Right forelimb (tissue), 1 donor: ENCODE data around the gene ZNF140.
A peak's percentile ranks its signal among the peaks of the same experiment; 100 is the strongest.

Experiments used
- DNase-seq: peaks from one replicate; pipeline ENCODE4 v3.0.0-alpha.2; 2018

The ZNF140 gene

DNA sequence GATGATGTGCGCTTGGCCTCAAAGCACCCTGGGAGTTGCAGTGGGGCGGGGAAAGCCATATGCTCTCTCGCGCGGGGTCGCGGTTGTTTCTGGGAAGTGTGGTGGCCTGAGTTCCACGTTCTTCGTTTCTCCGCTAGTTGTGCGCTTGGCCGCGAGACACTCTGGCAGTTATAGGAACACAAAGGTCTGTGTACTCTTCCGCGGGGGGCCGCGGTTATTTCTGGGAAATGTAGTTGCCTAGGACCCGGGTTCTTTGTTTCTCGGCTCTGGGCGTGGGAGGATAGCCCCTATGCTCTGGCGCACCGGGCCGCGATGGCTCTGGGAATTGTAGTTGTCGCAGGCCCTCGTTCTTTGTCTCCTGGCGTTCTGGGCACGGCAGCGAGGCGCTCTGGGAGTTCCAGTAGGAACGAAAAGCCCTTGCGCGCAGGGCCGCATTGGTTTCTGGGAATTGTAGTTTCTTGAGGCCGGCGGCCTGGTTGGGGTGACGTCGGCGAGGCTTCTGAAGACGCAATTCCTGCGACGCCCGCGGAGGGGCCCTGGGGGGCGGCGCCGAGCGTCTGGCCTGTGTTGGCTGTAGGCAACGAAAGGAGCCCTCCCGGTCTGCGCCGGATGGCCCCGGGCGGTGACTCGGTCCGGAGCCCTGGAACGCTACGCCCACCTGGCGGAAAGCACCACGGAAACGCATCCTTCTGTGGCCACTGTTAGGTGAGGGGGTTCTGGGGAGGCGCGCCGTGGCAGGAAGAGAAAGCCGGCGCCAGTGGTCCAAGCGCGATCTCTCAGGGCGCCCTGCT is at the start of gene ZNF140:
TSS of gene ZNF140 (plus strand) at position 556 of the 791 bp plus-strand sequence. CDS start 398 bp downstream, outside the sequence.
- DNase-seq, result peak; percentile 96

DNA sequence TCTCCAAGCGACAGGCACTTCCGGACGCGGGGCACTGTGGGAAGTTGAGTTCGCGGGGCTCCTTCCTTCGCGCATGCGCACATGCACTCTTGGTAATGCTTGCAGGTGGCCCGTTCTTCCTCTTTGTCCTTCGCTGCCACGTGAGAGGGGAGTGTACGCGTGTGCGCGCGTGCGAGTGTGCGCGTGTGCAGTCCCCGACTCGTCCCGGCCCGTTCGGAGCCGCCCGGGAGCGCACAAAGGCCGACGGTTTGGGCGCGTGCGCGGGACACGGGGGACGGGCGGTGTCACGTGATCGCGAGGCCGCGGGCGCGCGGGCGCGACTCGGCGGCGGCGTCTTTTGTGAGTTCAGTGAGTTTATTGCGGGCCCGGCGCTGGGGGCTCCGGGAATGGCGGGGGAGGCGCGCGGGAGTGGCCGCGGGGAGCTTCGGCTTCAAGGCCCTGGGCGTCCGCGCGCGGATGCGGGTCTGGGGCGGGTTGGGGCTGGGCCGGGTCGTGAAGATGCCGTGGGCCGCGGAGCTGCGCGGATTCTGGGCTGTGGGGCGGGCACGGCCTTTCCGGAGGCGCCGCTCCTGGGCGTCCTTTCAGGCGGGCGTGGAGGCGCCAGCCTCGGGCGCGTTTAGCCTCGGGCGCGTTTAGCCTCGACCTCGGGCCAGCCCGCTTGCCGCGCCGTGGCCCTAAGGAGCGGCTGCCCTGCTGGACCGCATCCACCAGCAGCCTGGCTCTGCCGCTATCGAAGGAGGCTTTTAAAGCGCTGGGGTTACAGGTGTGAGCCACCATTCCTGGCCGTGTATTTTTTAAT is 43.3 kb upstream of the ZNF140 start, which contains the start of gene ZNF84:
TSS of gene ZNF84 (plus strand) at position 303 of the 799 bp plus-strand sequence. CDS start 3,959 bp downstream, outside the sequence.
- peak; percentile 96 for DNase-seq

DNA sequence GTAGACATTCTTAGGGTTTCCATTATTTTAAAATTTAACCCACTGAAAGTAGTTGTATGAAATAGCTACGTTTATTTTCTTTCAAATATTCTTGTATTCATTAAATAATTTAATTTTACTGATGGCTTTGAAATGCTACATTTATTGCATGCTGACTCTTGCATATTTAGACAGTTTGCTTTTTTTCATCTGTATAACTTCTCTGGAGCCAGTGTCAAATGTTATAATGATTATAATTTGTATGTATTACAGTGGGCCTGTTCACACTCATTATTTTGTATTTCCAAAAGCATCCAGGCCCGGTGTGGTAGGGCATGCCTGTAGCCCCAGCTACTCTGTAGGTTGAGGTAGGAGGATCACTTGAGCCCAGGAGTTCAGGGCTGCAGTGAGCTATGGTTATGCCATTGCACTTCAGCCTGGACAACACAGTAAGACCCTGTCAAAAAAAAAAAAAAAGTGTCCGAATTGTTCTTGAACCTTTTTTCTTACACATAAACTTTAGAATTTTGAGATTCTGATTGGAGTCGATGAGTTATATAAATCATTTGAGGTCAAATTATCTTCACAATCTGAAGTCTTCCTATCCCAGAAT is 42.5 kb upstream of the ZNF140 start:
- no peak for DNase-seq

DNA sequence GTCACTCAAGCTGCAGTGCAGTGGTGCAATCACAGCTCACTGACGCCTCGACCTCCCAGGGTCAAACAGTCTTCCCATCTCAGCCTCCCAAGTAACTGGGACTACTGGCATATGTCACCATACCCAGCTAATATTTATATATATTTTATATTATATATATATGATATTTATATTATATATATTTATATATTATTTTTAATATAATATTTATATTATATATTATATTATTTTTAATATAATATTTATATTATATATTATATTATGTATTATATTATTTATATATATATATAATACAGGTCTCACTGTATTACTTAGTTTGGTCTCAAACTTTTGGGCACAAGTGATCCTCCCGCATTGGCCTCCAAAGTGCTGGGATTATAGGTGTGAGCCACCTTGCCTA is 34.0 kb upstream of the ZNF140 start:
- DNase-seq, result no peak

DNA sequence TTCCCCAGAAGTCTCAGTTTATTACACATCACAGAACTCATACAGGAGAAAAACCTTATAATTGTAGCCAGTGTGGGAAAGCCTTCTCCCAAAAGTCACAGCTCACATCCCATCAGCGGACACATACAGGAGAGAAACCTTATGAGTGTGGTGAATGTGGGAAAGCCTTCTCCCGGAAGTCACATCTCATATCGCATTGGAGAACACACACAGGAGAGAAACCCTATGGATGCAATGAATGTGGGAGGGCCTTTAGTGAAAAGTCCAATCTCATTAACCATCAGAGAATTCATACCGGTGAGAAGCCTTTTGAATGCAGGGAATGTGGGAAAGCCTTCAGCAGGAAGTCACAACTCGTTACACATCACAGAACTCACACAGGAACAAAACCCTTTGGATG is 23.3 kb upstream of the ZNF140 start:
- no peak for DNase-seq

DNA sequence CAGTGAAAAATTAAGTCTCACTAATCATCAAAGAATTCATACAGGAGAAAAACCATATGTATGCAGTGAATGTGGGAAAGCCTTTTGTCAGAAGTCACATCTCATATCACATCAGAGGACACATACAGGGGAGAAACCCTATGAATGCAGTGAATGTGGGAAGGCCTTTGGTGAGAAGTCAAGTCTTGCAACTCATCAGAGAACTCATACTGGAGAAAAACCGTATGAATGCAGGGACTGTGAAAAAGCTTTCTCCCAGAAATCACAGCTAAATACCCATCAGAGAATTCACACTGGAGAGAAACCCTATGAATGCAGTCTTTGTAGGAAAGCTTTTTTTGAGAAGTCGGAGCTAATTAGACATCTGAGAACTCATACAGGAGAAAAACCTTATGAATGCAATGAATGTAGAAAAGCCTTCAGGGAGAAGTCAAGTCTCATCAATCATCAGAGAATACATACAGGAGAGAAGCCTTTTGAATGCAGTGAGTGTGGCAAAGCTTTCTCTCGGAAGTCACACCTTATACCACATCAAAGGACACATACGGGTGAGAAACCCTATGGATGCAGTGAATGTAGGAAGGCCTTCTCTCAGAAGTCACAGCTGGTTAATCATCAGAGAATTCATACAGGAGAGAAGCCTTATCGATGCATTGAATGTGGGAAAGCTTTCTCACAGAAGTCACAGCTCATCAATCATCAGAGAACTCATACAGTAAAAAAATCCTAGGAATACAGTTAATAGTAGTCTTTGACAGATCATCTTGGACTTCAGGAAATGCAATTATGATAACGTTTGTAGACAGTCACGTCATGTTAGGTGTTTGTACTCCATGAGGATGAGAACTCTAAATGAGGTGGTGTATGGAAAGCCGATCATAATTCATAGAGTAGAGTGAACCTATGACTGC is 22.3 kb upstream of the ZNF140 start:
- DNase-seq, result no peak

DNA sequence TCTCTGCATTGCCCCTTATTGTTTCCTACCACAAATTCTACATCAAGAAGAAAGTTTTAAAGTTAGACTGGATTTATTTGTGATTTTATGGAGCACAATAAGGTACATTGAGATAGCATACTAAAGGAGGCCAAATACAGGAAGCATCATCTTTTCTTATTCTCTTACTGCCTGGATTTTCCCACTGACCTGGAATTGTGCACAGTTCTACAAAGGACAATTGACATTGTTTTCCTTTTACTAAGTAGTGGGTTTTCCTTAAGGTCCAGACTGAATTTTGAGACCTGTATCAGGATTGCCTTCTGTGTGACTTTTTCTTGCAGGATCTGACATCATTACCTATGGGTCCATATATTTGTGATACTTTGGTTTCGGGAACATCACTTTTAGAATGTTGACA is 18.8 kb upstream of the ZNF140 start:
- no peak for DNase-seq

DNA sequence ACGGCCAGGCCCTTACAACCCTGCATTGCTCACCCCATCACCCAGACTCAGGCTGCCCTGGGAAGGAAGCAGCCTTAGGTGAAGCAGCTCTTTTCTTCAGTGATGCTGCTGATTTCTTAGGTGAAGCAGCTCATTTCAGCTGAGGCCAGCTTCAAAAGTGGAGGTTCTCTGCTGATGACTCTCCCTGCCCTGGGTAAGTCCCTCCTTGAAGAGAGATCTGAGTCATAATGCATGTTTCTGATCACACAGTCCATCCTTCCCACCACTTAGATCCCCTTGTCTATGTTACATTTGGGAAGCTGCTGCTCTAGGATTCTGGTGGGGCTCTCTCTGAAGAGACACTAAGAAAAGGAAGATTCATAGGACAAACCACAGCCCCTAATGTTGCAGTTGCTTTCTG is 17.2 kb upstream of the ZNF140 start:
- no peak for DNase-seq

DNA sequence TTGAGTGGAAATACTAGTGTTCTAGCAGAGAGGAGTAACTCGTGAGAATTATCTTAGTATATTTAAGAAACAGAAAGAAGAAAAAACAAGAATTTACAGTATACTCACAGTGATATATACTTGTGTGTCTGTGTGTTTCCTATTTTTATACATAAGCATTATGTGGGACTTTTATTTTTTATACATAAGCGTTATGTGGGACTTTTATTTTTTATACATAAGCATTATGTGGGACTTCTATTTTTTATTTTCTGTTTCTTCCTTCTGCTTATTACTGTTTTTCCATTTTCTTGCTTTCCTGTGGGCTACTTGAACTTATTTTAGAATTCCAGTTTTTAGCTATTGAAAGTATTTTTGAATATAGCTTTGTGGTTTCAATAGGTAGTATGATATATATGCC is 6.9 kb upstream of the ZNF140 start:
- DNase-seq, result no peak

DNA sequence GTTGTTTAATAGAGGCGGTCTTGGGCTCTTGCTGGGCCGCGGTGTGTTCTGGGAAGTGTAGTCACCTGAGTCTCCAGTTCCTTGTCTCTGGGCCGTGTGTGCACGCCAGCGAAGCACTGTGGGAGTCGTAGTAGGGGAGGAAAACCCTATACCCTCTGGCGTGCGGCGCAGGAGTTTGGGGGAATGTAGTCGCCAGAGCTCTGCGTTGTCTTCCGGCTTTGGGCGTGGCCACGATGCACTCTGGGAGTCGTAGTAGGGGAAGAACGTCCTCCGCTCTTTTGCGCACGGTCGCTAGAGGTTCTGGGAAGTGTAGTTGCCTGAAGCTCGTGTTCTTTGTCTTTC is 726 bp upstream of the ZNF140 start:
- no peak for DNase-seq

DNA sequence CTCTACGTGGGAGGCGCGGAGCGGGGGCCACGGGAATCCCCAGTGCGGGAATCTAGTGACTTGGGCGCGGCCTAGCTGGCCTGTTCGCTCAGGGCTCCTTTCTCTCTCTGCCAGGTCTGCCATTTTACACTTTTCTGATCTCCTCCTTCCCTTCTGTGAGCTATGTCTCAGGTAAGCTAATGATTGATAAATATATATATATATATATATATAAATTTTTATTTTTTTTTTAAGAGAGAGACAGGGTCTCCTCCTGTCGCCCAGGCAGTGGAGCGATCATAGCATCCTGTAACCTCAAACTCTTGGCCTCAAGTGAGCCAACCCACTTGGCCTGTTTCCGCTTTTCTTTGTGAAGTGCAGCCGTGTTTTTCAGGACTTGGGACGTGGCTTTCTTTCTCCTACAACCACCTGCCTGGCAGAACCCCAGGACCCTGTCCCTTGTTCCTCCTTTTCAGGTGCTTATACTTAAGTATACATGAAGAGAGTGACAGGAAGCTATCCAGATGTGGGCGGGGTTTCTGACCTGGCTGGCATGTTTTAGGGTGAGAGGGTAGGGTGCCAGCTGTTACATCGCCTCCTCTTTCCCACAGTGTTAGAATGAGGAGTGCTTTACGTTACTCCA is 547 bp downstream of the ZNF140 start:
- DNase-seq, result no peak

DNA sequence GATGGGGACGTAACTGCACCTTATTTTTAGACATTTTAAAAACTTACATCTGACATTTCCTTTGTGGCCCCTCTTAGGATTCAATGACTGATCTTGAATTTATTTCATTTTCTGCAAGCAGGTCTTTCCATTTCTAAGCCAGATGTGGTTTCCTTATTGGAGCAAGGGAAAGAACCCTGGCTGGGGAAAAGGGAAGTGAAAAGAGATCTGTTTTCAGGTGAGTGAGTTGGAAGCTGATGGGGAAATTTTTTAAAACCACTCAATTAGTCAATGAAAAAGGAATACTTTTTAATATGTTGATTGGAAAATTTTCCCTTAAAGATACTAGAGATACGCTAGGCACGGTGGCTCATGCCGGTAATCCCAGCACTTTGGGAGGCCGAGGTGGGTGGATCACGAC is 2.6 kb downstream of the ZNF140 start:
- no peak for DNase-seq

DNA sequence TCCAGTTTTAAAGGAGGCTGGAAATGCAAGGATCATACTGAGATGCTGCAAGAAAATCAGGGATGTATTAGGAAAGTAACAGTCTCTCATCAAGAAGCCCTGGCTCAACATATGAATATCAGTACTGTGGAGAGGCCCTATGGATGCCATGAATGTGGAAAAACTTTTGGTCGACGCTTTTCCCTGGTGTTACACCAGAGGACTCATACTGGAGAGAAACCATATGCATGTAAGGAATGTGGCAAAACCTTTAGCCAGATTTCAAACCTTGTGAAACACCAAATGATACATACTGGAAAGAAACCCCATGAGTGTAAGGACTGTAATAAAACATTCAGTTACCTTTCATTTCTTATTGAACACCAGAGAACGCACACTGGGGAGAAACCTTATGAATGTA is 24.9 kb downstream of the ZNF140 start:
- no peak for DNase-seq

DNA sequence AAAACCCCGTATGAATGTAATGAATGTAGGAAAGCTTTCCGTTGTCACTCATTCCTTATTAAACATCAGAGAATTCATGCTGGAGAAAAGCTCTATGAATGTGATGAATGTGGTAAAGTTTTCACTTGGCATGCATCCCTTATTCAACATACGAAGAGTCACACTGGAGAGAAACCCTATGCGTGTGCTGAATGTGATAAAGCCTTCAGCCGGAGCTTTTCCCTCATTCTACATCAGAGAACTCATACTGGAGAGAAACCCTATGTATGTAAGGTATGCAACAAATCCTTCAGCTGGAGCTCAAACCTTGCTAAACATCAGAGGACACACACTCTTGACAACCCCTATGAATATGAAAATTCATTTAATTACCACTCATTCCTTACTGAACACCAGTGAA is 25.5 kb downstream of the ZNF140 start:
- no peak for DNase-seq

DNA sequence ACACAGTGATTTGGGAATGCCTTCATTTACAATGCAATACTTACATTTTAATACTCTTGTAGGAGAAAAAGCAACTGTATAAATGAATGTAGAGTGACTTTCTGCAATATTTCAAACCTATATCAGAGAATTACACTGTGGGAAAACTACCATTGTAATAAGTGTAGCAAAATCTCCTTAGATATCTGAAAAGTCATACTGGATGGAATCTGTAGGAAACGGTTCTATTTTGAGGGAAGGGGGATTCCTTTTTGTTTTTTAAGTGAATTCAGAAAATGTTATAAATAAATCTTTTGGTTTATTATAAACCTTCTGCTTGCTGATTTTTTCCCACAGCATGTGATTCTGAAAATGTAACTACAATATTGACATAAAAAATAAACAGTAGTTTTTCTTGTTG is 26.4 kb downstream of the ZNF140 start:
- DNase-seq, result no peak

DNA sequence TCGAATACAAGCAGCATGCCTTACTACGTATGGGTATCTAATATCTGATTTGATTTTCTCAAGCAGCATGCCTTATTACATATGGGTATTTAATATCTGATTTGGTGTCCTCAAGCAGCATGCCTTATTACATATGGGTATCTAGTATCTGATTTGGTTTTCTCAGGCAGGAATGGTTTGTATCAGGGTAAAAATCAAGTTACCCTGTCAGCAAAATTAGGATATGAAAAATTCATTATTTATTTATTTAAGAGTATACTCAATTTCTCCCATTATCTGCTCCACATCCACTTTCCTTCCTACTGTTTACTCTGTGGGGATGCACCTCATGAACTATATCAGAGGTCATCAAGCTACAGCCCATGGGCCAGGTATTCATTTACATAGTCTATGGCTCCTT is 27.4 kb downstream of the ZNF140 start:
- DNase-seq, result no peak

DNA sequence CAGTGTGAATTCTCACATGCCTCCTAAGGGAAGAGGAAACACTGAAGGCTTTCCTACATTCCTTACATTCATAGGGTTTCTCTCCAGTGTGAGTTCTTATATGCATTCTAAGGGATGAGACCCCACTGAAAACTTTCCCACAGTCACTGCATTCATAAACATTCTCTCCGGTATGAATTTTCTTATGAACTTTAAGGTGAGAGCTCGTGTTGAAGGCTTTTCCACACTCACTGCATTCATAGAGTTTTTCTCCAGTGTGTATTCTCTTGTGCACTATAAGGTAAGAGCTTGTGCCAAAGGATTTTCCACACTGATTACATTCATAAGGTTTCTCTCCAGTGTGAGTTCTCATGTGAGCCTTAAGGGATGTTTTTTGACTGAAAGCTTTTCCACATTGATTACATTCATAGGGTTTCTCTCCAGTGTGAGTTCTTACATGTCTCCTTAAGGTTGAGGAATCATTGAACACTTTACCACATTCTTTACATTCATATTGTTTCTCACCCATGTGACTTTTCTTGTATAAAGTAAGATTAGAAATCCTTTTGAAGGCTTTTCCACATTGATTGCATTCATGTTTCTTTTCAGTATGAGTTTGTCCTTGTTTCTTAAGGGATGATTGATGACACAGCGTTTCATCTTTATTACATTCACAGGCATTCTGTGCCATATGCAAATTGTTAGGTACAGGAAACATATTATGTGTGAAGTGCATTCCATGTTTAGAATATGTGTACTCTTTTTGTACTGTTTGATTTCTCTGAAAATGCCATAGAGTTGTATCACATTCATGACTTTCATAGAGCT is 39.9 kb downstream of the ZNF140 start:
- DNase-seq, result no peak

DNA sequence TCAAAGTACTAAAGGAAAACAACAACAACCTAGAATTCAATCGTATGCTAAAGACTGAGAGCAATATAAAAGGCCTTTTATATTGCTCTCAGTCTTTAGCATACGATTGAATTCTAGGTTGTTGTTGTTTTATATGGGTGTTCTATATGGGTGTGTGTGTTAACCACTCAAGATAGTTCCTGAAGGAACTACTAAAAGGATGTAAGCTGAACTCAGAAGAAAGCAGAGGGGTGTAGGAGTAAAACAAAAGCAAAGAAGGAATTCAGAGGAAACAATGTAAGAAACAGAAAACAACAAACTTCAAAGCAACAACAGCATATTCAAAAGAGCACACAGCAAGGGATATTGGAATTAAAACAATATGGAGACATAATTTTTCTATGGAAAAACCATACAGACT is 44.0 kb downstream of the ZNF140 start:
- DNase-seq, result no peak

DNA sequence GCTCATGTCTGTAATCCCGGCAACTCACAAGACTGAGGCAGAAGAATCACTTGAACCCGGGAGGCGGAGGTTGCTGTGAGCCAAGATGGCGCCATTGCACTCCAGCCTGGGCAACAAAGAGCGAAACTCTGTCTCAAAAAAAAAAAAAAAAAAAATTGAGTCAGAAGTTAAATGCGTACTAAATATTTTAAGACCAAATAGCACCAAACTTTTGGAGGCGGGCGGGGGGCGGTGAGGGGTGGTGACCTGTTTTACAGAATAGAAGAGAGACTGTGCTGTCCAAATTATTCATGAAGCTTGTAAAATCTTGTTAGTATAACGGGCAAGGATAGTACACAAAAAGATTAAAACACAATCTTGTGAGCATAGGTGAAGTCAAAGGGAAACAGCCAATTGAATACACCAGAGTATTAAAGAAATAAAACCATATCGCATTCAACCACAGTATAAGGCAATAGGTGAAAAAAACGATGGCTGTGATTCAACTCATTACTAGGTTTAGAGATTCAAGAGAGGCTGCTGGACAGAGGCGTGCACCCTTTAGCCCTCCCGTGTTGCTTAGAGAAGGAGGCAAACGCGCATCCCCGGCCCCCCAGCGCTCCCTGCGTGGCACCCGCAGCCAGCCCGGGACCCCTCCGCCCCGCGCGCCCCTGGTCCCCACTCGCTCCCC is 48.8 kb downstream of the ZNF140 start:
- DNase-seq, result no peak

DNA sequence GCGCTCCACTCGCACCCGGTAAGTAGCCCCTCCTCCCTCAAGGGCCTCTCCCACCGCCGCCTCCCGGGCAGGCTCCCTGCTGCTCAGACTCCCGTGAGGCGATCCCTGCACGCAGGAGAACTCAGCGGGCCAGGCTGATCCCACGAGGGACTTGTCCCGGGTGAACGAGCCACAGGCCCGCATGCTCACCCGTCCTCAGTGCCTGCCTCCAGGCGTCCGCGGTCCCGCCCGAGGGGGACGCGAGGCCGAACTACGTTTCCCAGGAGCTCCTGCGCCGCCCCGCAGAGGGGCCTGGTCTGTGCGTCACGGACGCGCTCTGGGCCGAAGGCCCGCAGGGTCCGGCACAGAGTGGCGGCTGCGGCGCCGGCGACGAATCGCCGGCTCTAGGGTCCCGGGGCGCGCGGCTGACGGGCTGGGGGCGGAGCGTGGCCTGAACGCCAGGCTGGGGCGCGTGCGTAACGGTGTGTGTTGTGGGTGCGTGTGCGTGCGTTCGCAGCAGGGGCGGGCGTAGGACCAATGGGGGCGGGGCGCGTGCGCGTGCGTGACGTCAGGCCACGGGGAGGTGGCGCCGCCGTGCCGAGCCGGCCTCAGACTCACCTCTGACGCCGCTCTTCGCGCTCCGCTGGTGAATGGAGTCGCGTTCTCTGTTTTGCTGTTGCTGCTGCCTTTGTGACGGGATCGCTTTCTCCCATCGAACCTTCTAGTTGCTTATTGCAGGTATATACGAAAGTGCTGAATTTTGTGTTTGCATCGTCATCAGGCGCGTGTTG is 49.5 kb downstream of the ZNF140 start, which contains the start of the genes ZNF10 and ZNF891:
TSS of gene ZNF10 (plus strand) at position 590 of the 770 bp plus-strand sequence. CDS start 13,866 bp downstream, outside the sequence.
TSS of gene ZNF891 (minus strand) at position 237 of the 770 bp plus-strand sequence. CDS start 8,356 bp downstream, outside the sequence.
- peak; percentile 99 for DNase-seq
